Stimulated activated CD8-positive, alpha-beta memory T cell treated with anti-CD3 and anti-CD28 coated beads, Interleukin-12 subunit alpha, Interleukin-12 subunit beta, amount 100 ng/mL, for 24 hours (primary cell): ENCODE results near the gene KIF20A.
"Not testable (repeated sequence)": the region's sequence is repeated elsewhere in the genome, so short reads cannot be mapped to it uniquely, and the experiment has no call there.

Source experiments
- DNase-seq: peaks from one replicate; pipeline ENCODE4 v3.0.0-alpha.2; 2020; ENCODE audit errors: extremely low read depth

KIF20A gene

DNA sequence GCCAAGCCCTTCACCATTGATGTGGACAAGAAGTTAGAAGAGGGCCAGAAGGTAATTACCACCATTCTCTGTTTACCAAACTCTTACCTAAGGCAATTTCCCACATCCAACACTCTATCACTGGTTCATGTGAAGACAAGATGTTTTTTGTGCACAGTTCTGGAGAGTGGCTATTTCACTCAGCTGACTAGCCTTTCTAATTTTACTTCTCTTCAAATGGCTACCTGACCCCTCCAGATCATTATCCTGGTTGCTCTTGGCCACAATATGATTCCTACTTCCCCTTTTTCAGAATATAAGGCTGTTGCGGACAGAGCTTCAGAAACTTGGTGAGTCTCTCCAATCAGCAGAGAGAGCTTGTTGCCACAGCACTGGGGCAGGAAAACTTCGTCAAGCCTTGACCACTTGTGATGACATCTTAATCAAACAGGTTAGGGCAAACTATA, 7.1 kb downstream of the KIF20A start:
- no peak for DNase-seq

DNA sequence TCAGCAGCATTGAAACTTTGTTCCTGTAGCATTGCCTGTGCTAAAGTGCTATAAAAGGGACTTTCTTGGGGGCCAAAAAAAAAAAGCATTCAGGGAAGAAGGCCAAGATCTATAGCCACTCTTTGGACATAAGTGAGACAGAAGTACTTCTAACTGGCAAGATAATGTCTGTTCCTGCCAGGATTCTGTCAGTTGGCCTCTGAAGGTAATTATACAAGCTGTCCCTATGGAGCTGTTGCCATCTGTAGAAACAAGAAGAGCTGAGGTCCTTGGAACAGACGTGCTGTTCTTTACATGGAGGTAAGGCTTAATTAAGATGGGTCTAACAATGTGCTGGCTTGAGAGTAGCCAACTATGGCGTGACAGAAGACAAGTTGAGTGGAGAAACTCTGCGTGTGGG, 9.7 kb downstream of the KIF20A start:
- DNase-seq = no peak

GRCh38 chr5:138192826-138193225, 13.9 kb downstream of the KIF20A start:
- no peak for DNase-seq

- DNase-seq = not testable (repeated sequence)
Observed at GRCh38 chr5:138193859-138194258, 14.9 kb downstream of the KIF20A start.

DNA sequence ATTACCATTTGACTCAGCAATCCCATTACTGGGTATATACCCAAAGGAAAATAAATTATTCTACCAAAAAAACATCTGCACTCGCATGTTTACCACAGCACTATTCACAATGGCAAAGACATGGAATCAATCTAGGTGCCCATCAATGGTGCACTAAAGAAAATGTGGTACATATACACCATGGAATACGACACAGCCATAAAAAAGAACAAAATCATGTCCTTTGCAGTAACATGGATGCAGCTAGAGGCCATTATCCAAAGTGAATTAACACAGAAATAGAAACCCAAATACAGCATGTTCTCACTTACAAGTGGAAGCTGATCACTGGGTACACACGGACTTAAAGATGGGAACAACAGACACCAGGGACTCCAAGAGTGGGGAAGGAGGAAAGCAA, 32.1 kb downstream of the KIF20A start:
- DNase-seq = no peak

DNA sequence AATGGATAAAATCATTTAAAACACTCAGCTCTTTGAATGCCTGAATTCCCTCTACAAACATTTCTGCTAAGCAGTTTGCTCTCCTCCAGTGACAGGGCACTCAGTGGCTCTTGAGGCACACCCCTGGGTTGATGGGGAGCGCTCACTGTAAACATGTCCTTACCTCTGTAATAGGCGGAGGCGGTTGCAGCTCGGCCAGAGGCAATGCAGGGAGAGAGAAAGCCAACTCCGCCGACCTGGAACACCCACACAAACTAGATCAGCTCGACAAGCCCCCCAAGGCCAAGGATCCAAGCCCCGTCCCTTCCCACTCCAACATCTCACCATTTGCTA, 33.9 kb downstream of the KIF20A start:
- no peak for DNase-seq

- DNase-seq = peak; percentile 71
Observed at GRCh38 chr5:138213161-138214029, 34.5 kb downstream of the KIF20A start, which contains the start of gene CDC23. CDC23 (minus strand) TSS chr5:138213323; CDS start chr5:138213312, 11 bp downstream.

DNA sequence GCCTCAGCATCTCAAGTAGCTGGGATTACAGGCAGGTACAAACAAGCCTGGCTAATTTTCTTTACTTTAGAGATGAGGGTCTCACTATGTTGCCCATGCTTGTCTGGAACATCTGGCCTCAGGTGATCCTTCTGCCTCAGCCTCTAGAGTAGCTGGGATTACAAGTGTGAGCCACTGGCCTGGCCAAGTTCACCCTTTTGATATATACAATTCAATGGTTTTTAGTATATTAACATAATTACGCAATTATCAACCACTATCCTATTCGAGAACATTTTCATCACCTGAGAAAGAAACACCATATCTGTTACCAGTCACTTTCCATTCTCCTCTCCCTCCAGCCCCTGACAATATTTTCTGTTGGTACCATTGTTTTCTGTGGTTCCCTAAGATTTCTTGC, 37.9 kb downstream of the KIF20A start:
- DNase-seq = no peak

GRCh38 chr5:138223532-138223931, 44.6 kb downstream of the KIF20A start:
- DNase-seq = no peak

GRCh38 chr5:138224712-138225111, 45.8 kb downstream of the KIF20A start:
- DNase-seq = no peak

DNA sequence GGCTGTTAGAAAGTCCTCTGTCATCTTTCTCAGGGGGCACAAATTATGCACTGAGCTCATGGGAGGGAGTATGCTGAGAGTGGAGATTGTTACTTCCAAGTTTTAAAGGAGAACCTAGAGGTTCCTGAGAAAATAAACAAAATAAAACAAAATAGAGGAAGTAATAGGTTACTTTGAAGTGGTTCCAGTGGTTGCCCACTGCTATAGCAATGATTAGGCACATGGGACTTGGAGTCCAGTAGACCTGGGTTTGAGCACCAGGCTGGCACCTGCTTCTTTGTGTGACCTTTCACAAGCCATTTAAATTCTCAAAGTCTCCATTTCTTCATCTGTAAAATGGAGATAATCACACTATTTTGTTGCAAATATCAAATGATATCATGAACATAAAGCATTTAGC, 48.0 kb downstream of the KIF20A start:
- no peak for DNase-seq

- no peak for DNase-seq
Observed at GRCh38 chr5:138229387-138229786, 50.5 kb downstream of the KIF20A start.

DNA sequence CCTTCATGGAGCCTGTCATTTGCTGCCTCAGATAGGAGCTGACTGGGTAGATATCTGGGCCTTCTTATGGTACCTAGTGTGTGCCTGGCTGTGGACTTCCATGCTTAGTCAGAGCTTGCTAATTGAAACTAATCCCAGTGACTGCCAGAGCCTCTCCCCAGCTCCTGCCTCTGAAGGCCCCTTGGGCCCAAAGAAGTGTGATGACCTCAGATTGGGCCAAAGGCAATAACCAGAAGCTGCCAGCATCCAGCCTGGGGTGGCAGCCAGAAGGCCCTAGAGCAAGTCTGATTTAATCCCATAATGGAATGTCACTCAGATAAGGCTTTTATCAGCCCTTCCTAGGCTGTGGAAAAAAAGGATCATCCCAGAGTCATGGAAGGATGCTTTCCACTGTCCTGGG, 51.3 kb downstream of the KIF20A start:
- no peak for DNase-seq

DNA sequence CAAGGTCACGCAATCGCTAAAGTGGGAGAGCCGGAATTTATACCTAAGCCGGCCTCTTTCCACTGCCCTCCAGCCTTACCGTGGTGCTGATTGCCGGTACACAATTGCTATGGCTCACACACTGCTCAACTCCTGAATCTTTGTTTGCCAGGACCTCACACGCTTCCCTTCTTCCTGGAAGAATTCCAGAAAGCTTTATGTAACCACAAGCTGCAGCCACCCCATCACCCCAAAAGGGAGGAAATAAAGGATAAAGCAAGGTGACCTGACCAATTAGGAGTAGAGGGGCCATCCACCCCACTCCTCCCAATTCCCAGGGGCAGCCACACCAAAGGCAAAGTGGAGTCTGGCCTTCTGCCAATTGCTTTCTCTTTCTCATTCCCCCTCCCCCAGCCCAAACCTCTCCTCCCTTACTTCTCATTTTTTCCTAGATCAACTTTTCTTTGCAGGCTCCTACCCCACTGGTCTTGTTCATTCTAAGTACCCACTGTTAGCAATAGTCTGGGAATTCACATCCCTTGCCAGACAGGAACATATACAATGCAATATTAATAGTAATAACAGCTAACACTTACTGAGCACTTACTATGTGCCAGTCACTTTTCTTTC, 52.2 kb downstream of the KIF20A start:
- no peak for DNase-seq

- DNase-seq = no peak
Observed at GRCh38 chr5:138233280-138233679, 54.4 kb downstream of the KIF20A start.

- DNase-seq = no peak
Observed at GRCh38 chr5:138234651-138235050, 55.7 kb downstream of the KIF20A start.
